Fibroblast of the conjunctiva (primary cell): ENCODE data around the gene SORL1.
"Not testable (repeated sequence)": the region's sequence is repeated elsewhere in the genome, so short reads cannot be mapped to it uniquely, and the experiment has no call there.

ENCODE experiments used
- DNase-seq: peaks from one replicate; pipeline ENCODE4 v3.0.0-alpha.2; 2010; ENCODE audit warnings: low read depth

SORL1 gene

DNA sequence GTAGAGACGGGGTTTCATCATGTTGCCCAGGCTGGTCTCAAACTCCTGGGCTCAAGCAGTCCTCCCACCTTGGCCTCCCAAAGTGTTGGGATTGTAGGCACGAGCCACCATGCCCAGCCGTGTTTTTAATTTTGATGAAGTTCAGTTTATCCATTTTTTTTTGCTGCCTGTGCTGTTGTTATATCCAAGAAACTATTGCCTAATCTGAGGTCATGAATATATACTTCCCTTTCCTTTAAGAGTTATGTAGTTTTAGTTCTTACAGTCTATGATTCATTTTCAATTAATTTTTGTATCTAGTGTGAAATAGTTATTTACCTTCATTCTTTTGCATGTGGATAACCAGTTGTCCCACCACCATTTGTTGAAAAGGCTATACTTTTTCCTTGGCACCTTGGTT, 50.9 kb downstream of the SORL1 start:
- no peak for DNase-seq

DNA sequence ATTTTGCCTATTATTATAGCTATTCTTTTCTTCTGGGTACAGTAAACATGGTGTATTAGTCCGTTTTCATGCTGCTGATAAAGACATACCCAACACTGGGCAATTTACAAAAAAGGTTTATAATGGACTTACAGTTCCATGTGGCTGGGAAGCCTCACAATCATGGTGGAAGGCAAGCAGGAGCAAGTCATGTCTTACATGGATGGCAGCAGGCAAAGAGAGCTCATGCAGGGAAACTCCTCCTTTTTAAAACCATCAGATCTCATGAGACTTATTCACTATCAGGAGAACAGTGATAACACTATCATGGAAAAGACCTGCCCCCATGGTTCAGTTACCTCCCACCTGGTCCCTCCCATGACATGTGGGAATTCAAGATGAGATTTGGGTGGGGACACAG, 54.1 kb downstream of the SORL1 start:
- not testable (repeated sequence) for DNase-seq

DNA sequence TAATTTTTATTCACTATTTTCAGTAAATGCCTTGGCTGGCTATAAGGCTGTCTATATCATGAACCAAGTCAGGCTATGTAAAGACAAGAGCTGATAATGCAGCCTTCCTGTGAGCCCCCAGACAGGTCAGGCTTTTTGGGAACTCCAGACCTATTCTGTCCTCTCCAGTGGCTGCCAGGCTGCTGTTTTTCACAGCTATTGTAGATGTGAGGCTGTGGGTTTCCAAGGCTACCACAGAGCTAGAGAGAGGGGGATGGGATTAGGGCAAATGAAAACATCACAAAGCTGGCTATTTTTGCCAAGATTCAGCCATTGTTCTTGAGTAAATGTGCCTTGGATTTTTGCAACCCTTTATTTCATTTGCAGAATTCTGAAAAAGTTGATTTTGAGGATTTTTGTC, 56.3 kb downstream of the SORL1 start:
- DNase-seq = no peak

DNA sequence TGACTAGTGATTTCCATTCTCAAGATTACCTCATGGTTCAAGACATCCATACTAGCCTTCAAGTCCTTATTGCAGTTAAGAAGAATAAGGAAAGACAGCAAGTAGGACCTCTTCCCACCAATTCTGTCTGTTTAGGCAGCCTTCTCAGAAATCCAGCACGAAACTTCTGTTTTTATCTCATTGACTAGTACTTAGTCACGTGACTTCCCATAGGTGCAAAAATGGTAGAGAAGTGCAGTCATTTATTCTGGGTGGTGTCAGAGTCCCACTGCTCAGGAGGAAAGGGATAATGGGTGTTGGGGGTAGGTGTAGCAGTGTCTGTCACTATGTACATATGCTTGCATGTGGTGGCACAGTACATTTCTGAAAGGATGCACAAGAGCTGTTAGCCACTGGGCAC, 58.3 kb downstream of the SORL1 start:
- DNase-seq = no peak

DNA sequence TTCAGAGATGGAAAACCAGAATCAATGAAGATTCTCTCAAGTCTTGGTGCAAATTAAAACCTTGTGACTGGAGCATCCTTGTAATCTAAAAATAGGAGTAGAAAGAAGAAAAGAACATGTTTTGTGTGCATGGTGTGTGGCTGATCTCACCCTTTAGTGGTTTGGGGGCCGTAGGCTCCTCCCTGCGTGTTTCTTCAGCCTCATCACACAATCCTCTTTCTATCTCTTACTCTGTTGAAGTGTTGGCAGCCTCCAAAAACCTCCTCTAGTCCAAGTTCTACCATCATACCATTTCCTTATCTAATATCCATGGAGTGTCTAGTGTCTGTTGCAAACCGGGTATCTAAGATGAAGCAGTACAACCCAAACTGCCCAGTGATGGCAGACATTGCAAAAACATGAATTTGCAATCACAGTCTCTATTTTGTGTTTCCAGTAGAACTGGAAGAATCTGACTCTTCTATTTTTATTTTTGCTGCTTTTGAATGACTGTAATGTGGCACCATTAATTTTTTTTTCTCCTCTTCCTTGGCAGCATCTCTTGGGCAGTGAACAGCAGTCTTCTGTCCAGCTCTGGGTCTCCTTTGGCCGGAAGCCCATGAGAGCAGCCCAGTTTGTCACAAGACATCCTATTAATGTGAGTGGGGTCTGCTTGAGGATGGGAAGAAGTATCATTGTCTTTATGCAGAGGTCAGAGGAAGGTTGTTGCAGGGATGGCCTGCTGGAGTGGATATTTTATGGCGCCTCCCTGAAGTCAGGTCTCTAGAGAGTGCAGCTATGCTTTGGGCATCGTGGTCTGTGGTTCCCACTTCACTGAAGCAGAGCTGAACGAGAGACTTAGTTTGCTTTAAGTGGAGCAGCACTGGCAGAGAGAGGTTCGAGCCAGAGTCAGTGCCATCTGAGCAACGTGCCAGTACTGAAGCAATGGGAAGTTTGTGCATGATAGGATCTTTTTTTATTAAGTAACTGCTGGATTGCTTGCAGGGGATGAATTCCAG, 60.7 kb downstream of the SORL1 start:
- no peak for DNase-seq

DNA sequence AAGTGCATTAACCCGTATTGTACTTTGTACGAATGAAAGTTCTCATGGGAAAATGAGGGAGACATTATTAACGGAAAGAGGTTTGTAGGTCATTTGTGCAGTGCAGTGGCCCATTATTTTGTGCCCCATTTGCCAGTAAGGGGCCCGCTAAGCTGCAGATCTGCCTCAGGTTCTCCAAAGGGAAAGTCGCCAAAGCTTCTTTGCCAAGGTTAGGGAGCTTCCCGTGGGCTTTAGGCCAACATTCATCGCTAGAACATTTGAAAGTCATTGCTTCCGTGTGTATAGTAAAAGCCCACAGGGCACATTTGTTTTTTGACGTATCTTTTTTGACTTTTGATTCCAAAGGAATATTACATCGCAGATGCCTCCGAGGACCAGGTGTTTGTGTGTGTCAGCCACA, 61.7 kb downstream of the SORL1 start:
- no peak for DNase-seq

DNA sequence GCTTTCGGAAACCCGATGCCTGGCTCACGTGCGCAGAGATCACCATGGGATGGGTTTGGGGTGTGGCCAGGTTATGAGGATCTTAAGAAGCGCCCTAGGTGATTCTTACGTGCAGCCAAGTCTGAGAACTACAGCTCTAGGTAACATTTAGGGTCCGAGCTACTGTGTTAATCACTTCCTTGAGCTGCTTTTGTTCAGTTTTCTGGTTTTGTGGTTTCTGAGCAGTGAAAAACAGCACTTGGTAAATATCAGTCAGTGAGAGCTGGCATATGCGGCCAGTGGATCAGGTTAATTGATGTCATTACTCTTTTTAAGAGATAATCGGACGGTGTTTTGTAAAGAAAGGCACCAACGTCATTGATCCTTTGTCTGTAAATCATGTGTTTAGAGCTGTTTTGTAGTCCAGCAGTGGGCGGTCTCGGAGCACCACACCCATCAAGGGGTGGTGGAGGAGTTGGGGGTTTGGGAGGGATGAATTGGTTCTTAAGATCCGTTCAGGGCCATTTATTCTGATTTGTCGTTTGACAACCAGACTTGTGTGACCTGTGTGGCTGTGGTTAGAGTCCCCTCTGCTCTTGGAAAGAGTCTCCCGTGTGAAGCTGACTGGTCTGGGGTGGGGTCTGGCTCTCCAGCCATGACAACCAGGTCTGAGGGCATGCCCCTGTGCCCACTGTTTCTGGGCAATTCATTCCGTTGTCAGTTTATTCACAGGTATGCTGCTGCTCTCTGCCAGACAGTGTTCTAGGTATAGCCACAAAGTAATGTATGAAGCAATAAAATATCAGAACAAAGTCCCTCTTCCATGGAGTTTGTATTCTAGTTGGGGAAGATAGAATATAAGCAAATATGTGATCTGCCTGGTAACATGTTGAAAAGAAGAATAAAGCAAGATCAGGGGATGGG, 62.6 kb downstream of the SORL1 start:
- no peak for DNase-seq

DNA sequence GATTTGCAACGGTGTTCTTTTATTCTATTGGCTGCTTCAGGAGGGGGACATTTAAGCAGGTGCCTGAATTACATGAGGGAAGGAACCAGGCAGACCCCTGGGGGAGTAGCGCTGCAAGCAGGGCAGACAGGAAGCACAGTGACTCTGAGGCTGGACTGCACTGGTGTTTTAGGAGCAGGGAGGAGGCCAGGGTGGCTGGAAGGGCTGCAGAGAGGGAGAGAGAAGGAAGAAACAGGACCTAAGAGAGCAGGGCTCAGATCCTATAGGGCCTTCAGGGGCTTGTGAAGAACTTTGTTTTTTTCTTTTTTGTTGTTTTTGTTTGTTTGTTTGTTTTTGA, 63.2 kb downstream of the SORL1 start:
- DNase-seq = no peak

DNA sequence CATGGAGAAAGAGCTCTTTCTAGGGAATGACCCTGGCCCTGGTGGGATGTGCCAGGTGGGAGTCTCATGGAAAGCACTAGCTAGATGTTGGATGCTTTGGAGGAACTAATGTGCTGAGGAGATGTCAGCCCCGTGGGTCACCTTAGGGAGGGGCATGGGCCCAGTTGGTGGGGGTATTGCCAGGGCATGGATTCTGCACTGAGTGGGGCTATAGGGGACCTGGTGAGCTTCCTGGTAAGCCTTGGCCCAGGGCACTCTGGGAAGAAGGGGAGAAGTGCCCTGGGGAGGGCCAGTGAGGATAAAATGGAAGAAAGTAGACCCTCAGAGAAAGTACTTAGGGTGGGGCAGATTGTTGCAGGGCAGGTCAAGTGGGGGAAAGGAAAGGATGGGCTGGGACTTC, 65.9 kb downstream of the SORL1 start:
- DNase-seq = no peak

DNA sequence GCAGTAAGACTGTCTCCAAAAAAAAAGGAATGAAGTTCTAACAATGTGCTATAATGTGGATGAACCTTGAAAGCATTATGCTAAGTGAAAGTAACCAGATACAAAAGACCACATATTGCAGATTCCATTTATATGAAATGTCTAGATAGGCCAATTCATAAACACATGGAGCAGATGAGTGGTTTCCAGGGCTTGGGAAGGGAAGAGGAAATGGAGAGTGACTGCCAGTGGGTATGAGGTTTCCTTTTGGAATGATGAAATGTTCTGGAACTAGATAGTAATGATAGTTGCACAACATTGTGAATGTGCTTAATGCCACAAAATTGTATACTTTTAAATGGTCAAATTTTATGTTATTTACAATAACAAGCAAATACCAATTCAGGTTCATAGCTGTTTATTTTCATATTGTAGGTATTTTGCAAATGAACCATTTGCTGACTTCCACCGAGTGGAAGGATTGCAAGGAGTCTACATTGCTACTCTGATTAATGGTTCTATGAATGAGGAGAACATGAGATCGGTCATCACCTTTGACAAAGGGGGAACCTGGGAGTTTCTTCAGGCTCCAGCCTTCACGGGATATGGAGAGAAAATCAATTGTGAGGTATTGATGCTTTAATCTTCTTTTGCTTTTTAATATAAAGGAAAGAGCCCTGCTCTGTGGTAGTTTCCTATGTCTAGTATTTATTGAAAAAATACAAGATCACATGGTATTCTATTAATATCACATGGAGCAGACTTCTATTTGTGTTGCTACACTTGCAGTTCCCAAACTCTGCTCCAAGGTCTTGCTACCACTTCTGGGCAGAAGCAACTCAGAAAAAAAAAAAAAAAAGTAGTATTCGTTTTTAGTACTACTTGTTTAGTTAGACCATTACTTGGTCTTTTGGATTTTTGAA, 68.4 kb downstream of the SORL1 start:
- peak; percentile 29 for DNase-seq

DNA sequence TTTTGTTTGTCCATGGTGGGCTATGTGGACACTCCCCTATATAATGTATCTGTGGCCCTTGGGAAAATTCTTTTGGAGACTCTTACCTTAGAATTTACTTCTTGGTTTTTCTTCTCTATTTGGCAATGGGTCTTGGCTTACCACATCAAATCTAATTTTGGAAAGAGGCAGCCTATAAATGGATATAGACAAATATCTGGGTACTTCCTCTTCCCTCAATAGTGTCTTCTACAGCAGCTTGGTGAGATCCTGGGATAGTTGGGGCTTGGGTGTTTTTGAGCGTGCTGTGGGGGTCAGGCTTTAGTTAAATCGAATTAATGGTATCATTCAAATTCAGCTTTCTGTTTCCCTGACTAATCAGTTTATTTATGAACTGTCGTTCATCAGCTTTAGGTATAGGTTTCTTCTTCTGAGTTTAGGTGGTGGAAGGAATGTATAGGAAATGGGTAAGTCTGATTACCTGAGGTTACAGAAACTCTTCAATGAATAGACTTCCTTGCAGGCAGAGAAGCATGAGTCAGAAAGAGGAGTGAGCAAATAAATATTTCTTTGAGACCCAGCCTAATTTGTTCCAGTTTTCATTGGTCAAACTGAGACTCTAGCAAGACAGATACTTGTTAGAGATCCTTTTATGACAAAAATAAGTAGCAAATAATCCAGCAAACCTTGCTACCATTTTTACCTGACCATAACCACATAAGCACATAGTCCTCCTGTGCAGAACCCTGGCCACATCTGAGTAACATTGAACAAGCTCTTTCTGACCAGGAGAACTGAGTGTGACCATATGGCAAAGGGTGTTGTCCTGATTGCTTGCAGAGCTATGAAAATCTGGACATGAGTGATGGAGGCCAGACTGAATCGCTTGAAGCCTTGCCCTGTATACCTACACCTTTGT, 69.3 kb downstream of the SORL1 start:
- DNase-seq = no peak

DNA sequence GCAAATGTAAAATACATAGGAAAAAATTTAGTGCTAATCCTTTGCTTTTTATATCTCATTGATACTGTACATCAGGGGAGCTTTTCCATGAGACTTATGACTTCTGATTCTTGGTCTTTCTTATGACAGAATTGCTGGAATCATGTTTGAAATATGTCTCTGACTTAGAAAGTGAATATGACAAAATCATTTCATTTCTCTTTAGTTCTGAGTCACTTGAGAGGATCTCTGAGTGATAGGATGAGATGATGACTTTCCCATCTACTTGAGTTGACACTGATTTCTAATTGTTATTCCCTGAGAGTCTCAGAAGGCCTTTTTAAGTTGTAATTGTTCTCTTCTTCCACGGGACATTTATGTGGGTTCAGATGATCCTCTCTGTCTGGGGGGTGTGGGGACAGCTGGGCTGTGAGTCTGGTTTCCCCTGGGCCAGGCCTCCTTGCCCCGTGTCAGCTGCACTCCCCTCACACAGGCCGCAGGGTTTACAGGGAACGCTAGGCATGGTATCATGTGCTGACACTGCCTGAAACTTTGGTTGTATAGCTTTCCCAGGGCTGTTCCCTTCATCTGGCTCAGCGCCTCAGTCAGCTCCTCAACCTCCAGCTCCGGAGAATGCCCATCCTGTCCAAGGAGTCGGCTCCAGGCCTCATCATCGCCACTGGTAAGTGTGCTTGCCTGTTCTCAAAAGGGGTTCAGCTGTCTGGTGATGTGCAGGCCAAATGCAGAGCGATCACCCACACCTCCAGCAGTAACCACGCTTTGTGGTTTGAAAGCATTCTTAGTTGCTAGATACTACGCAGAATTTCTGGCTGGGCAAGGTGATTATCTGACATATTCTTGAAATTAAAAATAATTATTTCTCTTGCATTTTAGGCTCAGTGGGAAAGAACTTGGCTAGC, 70.2 kb downstream of the SORL1 start:
- no peak for DNase-seq

DNA sequence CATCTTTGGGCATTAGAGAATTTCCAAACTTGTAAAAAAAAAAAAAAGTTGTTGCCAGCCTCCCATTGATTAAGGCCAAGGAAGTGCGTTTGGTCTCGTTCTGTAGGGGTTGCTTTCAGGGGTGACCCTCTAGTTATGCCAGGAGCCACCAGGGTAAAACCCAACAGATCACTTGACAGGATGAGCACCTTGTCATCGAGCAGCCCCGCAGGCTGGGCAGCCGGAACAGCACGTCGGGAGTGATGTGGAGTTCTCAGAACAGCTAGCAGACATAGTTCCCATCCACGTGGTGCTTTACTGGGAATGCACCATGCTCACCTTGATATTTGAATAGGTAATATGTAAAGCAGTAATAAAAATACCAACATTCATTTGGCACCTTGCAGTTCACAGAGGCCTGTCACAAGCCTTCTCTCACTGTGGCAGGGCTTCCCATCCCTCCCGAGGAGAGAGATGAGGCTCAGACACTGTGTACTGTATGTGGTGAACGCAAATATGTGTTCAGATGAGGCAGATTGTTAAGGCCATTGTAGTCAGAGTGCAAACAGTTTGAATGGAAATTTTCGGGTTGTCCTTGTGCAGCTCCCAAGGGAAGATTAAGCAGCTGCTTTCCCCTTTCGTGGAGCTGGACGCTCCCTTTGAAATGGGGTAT, 71.6 kb downstream of the SORL1 start:
- no peak for DNase-seq

DNA sequence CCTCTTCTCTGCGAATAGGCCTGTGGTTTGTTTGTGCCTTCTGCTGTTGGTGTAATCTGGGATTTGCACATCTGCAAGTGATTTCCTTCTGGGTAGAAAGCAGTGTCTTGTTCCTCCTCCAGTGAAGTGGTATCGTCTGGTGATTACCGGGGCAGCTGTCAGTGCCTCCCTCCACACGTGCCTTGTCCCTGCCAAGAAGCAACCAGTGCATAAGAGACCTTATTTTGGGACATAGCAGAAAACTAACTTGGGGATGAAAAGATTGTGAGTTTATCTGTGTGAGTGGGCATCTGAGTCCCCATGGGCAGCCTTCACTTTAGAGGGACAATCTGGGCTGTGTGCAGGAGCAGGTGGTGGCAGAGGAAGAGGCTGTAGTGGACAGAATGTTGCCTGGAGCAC, 72.1 kb downstream of the SORL1 start:
- DNase-seq = no peak

DNA sequence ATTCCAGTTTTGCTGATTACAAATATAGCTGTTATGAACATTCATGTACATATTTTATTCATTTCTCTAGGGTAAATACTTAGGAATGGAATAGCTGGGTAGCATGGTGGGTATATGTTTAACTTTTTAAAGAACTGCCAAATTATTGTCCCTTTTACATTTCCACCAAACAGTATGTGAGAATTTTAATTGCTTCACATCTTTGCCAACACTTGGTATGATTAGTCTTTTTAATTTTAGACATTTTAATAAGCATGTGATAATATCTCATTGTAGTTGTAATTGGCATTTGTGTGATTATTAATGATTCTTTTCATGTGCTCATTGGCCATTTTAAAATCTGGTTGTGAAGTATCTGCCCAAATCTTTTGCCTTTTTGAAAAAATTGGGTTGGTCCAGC, 73.3 kb downstream of the SORL1 start:
- no peak for DNase-seq

DNA sequence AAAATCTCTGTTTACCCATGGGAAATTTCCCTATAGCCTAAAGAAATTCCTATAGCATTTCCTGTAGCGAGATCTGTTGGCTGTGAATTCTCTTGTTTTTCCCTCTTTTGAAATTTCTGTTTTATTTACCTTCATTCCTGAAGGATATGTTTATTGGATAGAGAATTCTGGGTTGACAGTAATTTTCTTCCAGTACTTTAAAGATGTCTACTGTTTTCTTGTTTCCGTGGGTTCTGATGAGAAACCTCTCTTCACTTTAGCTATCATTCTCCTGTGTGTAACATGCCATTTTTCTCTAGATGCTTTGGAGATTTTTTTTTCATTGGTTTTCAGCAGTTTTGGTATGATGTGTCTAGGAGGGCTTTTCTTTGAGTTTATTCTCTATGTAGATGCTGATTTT, 78.1 kb downstream of the SORL1 start:
- DNase-seq = no peak

DNA sequence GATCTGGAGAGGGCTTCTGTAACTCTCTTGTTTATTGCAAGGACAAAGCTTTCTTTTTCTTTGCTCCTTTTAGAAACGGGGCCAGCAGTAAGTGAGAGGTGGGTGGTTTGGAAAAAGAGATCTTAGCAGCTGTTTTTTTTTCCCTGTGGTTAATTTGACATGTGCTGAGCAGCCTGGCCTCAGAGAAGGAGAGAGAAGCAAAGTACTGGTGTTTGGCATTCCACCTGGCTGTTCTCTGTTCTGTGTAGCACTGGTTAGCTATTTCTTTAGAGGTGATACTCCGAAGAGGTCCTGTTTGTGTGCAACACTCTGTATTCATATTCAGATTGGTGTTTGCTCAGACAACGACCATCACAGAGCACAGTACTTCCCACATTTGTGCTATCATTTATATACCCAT, 81.5 kb downstream of the SORL1 start:
- DNase-seq = no peak

DNA sequence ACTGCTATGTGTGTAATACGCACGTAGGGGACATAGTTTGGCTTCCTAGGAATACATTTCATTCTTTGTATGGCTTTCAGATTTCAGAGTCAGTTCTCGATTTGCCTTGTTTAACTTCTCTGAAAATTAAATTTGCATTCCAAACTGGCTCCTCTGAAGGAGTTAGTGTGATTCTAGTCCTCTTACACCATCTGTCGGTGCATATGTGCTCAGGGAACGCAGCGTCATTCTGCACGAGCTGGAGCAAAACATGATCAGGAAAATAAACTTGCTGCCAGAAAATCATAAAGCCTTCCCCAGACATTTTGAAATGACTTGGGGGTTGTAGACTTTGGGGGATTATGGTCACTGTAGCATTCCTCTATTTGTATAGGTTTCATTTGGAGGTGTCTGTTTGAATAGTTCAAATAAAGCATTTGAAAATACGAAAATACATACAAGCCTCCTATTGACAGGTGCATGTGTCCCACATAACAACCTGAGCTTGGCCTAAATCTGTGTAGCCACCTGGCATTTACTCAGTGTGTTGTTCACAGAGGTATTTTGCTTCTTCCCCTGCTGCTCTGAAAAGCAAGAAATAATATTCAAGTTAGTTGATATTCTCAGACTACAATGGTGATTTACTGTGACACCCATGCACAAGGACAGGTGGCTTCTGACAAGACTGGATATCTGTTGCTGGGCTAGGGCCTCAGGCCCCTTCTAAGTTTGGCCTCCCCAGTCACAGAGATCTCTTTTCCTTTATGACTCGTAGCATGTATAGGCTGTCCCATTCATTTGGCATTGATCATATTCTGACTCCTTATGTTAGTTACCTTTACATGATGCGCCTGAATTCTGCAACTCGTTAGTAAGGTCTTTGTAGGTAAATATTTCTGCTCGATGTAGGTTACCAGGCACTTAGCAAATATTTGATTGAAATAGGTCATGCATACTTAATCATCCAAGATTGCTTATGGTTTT, 82.3 kb downstream of the SORL1 start:
- peak; percentile 31 for DNase-seq
